HepG2 (cell line): ENCODE data around the gene ARL11. TPM values are rescaled to one million over a fixed set of nuclear protein-coding genes. Genes with fewer than 3 reads are reported as not detected.
A peak's percentile ranks its signal among the peaks of the same experiment; 100 is the strongest.

ENCODE experiments used
- ATM ChIP-seq: fragments of 450-650 bp; IDR thresholded peaks from 2 replicates; pipeline ENCODE4 v1.7.1; 2017; ENCODE audit warnings: mild to moderate bottlenecking, borderline replicate concordance
- CEBPG ChIP-seq: IDR thresholded peaks from 2 replicates; pipeline ENCODE4 v1.6.1; 2016
- CREM ChIP-seq, 2 experiments: sonication (generic) in 1 of 2; formaldehyde crosslinking in 1 of 2; IDR thresholded peaks; 2 replicates each; pipeline versions ENCODE4 v1.4.0 to v1.6.1; 2016 to 2020; ENCODE audit warnings: antibody characterized with exemption in 1 of 2, mild to moderate bottlenecking in 1 of 2, missing genetic modification reagents in 1 of 2
- ELF1 ChIP-seq: sonication (generic); formaldehyde crosslinking; IDR thresholded peaks from 2 replicates; pipeline ENCODE4 v1.4.0; 2020; ENCODE audit warnings: missing genetic modification reagents
- ERF ChIP-seq: IDR thresholded peaks from 2 replicates; pipeline ENCODE4 v1.6.1; 2018; ENCODE audit warnings: missing biosample characterization, missing genetic modification reagents
- ETV5 ChIP-seq: IDR thresholded peaks from 2 replicates; pipeline ENCODE4 v1.6.1; 2018; ENCODE audit warnings: missing biosample characterization, missing genetic modification reagents, inconsistent platforms, borderline replicate concordance
- GATAD1 ChIP-seq: IDR thresholded peaks from 2 replicates; pipeline ENCODE4 v1.6.1; 2016; ENCODE audit warnings: missing genetic modification reagents, missing compliant biosample characterization
- KLF11 ChIP-seq: IDR thresholded peaks from 2 replicates; pipeline ENCODE4 v1.6.1; 2016; ENCODE audit warnings: missing compliant biosample characterization
- MAFK ChIP-seq, 2 experiments: IDR thresholded peaks in 1 of 2; conservative IDR thresholded peaks in 1 of 2; 2 replicates each; pipeline ENCODE4 v1.6.1; 2011; ENCODE audit warnings: improper control_type of control experiment in 2 of 2, low read length in 2 of 2
- MAZ ChIP-seq, 2 experiments: sonication (generic) in 1 of 2; formaldehyde crosslinking in 1 of 2; IDR thresholded peaks; 2 replicates each; pipeline versions ENCODE4 v1.5.0 to v1.6.1; 2012 to 2020; ENCODE audit warnings: low read depth in 2 of 2, mild to moderate bottlenecking in 2 of 2, borderline replicate concordance in 1 of 2, improper control_type of control experiment in 1 of 2, low read length in 1 of 2, missing genetic modification reagents in 1 of 2, moderate library complexity in 1 of 2
- PCBP2 ChIP-seq: fragments of 200-400 bp; formaldehyde crosslinking; optimal IDR thresholded peaks from 2 replicates; pipeline ENCODE3; 2018; ENCODE audit warnings: low read length, low read depth; ENCODE audit not compliant: poor library complexity, severe bottlenecking
- RARA ChIP-seq: IDR thresholded peaks from 2 replicates; pipeline ENCODE4 v1.6.1; 2016; ENCODE audit warnings: missing genetic modification reagents, missing compliant biosample characterization
- RXRB ChIP-seq: IDR thresholded peaks from 2 replicates; pipeline ENCODE4 v1.6.1; 2016; ENCODE audit warnings: borderline replicate concordance, missing genetic modification reagents, missing compliant biosample characterization
- SNAI1 ChIP-seq: sonication (generic); formaldehyde crosslinking; IDR thresholded peaks from 2 replicates; pipeline ENCODE4 v1.5.0; 2020; ENCODE audit warnings: mild to moderate bottlenecking, missing genetic modification reagents, borderline replicate concordance
- ZFP37 ChIP-seq: sonication (generic); formaldehyde crosslinking; IDR thresholded peaks from 2 replicates; pipeline ENCODE4 v1.4.0; 2020; ENCODE audit warnings: missing genetic modification reagents, borderline replicate concordance
- ZNF17 ChIP-seq: sonication (generic); formaldehyde crosslinking; IDR thresholded peaks from 2 replicates; pipeline ENCODE4 v1.5.0; 2020; ENCODE audit warnings: mild to moderate bottlenecking, missing genetic modification reagents
- ZNF713 ChIP-seq: sonication (generic); formaldehyde crosslinking; IDR thresholded peaks from 2 replicates; pipeline ENCODE4 v1.4.0; 2020; ENCODE audit warnings: mild to moderate bottlenecking, missing genetic modification reagents
- ZNF777 ChIP-seq: sonication (generic); formaldehyde crosslinking; IDR thresholded peaks from 2 replicates; pipeline ENCODE4 v1.4.0; 2020; ENCODE audit warnings: missing genetic modification reagents
- polyA plus RNA-seq, 8 experiments: library from polyadenylated mRNA; depleted of rRNA in 3 of 8; stranded (reverse) in 7 of 8; unstranded in 1 of 8; fragments of >200 nt; fragmentation: Illumina TruSeq in 4 of 8; extraction: Trizol in 4 of 8; gene quantifications; 2 replicates each; pipeline versions ENCODE4 v1.2.1 to v1.2.3, GENCODE V29; 2011 to 2016; ENCODE audit warnings: low read depth in 4 of 8, missing spikeins in 1 of 8, mixed read lengths in 1 of 8; ENCODE audit not compliant: insufficient read depth in 1 of 8
- total RNA-seq, 5 experiments: library from RNA; depleted of rRNA; stranded (reverse); fragments of >200 nt; fragmentation: Illumina TruSeq; extraction: Trizol; gene quantifications; 2 replicates each; pipeline ENCODE4 v1.2.3, GENCODE V29; 2016; ENCODE audit warnings: low read depth in 1 of 5
- TF ChIP-seq, protein P1 (sequence below): sonication (generic); formaldehyde crosslinking; IDR thresholded peaks from 2 replicates; pipeline ENCODE4 v1.5.0; 2020; ENCODE audit warnings: missing genetic modification reagents
- TF ChIP-seq, protein P2 (sequence below): sonication (generic); formaldehyde crosslinking; IDR thresholded peaks from 2 replicates; pipeline ENCODE4 v1.4.0; 2020; ENCODE audit warnings: missing genetic modification reagents, borderline replicate concordance
- TF ChIP-seq, protein P3 (sequence below): sonication (generic); formaldehyde crosslinking; IDR thresholded peaks from 2 replicates; pipeline ENCODE4 v1.8.0; 2022; ENCODE audit warnings: missing genetic modification reagents, low read depth, mild to moderate bottlenecking, borderline replicate concordance
- TF ChIP-seq, protein P4 (sequence below): sonication (generic); formaldehyde crosslinking; IDR thresholded peaks from 2 replicates; pipeline ENCODE4 v1.4.0; 2020; ENCODE audit warnings: missing genetic modification reagents, borderline replicate concordance

ARL11 gene
- total and polyA plus RNA-seq, 2 of the 13 experiments (the other 11 are each of a cell fraction or from before 2014, with no cell fraction given), result 0.04 to 0.22 TPM

DNA sequence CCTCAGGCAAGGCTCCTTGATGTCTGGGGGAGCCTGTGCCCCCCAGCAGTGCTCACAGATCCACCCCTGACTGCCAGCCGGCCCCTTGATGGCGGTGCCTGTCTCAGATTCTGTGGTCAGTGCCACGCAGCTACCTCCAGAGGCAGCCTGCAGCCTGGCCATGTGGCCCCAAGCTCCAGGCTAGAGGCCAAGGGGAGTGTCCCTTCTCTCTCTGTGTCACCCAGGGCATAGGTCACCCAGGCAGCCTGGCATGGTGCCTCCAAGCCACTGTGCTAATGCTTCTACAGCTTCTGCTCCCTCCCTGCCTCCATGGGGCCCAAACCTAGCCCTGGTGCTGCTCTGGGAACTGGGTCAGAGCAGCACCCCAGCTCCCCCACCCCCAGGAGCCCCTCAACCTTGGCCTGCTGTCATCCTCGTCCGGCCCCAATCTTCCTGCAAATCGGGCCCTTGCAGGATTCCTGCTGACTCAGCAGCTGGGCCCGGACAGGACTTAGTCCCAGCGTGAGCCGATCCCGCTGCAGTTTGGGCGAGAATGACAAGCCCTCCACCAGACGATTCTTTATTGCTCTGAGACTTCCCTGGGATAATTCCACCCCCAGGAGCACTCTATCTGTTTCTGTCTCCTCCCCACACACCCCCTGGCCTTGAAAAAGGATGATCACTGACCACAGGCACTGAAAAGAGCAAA lies 2.8 kb upstream of the ARL11 start (continued):
- TF ChIP-seq ZFP37 (CRISPR knock-in tag) (no peak), ZNF777 (CRISPR knock-in tag) (no peak), KLF11 (CRISPR knock-in tag) (0 out of 2 replicates have a peak, but pooled peaks have one; percentile 50), CEBPG (CRISPR knock-in tag) (no peak), MAFK (conservative IDR thresholded peaks at IDR 0.05 in 1 of 2, IDR thresholded peaks at IDR 0.05 in 1 of 2; ENCODE audit: low read length in 2 of 2) (peak; percentile 100), MAZ (IDR thresholded peaks at IDR 0.05; ENCODE audit: borderline replicate concordance, low read depth, low read length) (no peak), MAZ (CRISPR knock-in tag; IDR thresholded peaks at IDR 0.05; ENCODE audit: low read depth) (no peak), PCBP2 (no peak), ERF (CRISPR knock-in tag) (no peak), ZNF17 (CRISPR knock-in tag) (no peak), ATM (no peak), SNAI1 (CRISPR knock-in tag) (no peak), ETV5 (CRISPR knock-in tag) (no peak), CREM (IDR thresholded peaks at IDR 0.05) (no peak), CREM (CRISPR knock-in tag; IDR thresholded peaks at IDR 0.05) (no peak), RARA (peak; percentile 32; the same call in 1 of the 2 replicates), ZNF713 (CRISPR knock-in tag) (no peak), RXRB (CRISPR knock-in tag) (peak; percentile 43), GATAD1 (CRISPR knock-in tag) (no peak), ELF1 (no peak)
- TF ChIP-seq, protein P1, sequence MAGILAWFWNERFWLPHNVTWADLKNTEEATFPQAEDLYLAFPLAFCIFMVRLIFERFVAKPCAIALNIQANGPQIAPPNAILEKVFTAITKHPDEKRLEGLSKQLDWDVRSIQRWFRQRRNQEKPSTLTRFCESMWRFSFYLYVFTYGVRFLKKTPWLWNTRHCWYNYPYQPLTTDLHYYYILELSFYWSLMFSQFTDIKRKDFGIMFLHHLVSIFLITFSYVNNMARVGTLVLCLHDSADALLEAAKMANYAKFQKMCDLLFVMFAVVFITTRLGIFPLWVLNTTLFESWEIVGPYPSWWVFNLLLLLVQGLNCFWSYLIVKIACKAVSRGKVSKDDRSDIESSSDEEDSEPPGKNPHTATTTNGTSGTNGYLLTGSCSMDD (CRISPR knock-in tag), result no peak
- TF ChIP-seq, protein P2, sequence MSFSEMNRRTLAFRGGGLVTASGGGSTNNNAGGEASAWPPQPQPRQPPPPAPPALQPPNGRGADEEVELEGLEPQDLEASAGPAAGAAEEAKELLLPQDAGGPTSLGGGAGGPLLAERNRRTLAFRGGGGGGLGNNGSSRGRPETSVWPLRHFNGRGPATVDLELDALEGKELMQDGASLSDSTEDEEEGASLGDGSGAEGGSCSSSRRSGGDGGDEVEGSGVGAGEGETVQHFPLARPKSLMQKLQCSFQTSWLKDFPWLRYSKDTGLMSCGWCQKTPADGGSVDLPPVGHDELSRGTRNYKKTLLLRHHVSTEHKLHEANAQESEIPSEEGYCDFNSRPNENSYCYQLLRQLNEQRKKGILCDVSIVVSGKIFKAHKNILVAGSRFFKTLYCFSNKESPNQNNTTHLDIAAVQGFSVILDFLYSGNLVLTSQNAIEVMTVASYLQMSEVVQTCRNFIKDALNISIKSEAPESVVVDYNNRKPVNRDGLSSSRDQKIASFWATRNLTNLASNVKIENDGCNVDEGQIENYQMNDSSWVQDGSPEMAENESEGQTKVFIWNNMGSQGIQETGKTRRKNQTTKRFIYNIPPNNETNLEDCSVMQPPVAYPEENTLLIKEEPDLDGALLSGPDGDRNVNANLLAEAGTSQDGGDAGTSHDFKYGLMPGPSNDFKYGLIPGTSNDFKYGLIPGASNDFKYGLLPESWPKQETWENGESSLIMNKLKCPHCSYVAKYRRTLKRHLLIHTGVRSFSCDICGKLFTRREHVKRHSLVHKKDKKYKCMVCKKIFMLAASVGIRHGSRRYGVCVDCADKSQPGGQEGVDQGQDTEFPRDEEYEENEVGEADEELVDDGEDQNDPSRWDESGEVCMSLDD (CRISPR knock-in tag), result no peak
- TF ChIP-seq, protein P3, sequence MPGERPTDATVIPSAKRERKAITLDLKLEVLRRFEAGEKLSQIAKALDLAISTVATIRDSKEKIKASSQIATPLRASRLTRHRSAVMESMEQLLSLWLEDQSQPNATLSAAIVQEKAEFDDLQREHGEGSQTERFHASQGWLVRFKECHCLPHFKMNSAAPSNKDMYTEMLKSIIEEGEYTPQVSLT, result no peak
- TF ChIP-seq, protein P4, sequence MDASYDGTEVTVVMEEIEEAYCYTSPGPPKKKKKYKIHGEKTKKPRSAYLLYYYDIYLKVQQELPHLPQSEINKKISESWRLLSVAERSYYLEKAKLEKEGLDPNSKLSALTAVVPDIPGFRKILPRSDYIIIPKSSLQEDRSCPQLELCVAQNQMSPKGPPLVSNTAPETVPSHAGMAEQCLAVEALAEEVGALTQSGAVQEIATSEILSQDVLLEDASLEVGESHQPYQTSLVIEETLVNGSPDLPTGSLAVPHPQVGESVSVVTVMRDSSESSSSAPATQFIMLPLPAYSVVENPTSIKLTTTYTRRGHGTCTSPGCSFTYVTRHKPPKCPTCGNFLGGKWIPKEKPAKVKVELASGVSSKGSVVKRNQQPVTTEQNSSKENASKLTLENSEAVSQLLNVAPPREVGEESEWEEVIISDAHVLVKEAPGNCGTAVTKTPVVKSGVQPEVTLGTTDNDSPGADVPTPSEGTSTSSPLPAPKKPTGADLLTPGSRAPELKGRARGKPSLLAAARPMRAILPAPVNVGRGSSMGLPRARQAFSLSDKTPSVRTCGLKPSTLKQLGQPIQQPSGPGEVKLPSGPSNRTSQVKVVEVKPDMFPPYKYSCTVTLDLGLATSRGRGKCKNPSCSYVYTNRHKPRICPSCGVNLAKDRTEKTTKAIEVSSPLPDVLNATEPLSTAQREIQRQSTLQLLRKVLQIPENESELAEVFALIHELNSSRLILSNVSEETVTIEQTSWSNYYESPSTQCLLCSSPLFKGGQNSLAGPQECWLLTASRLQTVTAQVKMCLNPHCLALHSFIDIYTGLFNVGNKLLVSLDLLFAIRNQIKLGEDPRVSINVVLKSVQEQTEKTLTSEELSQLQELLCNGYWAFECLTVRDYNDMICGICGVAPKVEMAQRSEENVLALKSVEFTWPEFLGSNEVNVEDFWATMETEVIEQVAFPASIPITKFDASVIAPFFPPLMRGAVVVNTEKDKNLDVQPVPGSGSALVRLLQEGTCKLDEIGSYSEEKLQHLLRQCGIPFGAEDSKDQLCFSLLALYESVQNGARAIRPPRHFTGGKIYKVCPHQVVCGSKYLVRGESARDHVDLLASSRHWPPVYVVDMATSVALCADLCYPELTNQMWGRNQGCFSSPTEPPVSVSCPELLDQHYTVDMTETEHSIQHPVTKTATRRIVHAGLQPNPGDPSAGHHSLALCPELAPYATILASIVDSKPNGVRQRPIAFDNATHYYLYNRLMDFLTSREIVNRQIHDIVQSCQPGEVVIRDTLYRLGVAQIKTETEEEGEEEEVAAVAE (CRISPR knock-in tag), result no peak
